GM18526 (cell line): ENCODE data around the gene NOC3L.

Experiments
- POLR2A ChIP-seq: IDR thresholded peaks from 3 replicates; pipeline ENCODE4 v1.6.1; 2011; ENCODE audit not compliant: insufficient read length; ENCODE audit errors: extremely low read depth

NOC3L gene

GRCh38 chr10:94362360-94363250 lies at the start of gene NOC3L:
NOC3L (minus strand) TSS chr10:94362939; CDS start chr10:94362838, 101 bp downstream.
- peak; percentile 86 for TF ChIP-seq POLR2A

- no peak for TF ChIP-seq POLR2A
These were observed 49.7 kb upstream of the NOC3L start for GRCh38 chr10:94412449-94412848.

- TF ChIP-seq POLR2A: no peak
These were observed 48.6 kb upstream of the NOC3L start for GRCh38 chr10:94411304-94411703.

- no peak for TF ChIP-seq POLR2A
These were observed 46.4 kb upstream of the NOC3L start for GRCh38 chr10:94409021-94409657.

GRCh38 chr10:94407668-94408067 lies 44.9 kb upstream of the NOC3L start:
- TF ChIP-seq POLR2A: no peak

- no peak for TF ChIP-seq POLR2A
These were observed 42.7 kb upstream of the NOC3L start for GRCh38 chr10:94405406-94405805.

- peak; percentile 32 for TF ChIP-seq POLR2A
These were observed 40.9 kb upstream of the NOC3L start for GRCh38 chr10:94403380-94404213.

GRCh38 chr10:94402843-94403379 lies 40.2 kb upstream of the NOC3L start:
- no peak for TF ChIP-seq POLR2A

- peak; percentile 43 for TF ChIP-seq POLR2A
These were observed 39.6 kb upstream of the NOC3L start, which contains the start of gene TBC1D12 for GRCh38 chr10:94402204-94402842. TBC1D12 (plus strand) TSS chr10:94402541; CDS start chr10:94402614, 73 bp downstream.

- no peak for TF ChIP-seq POLR2A
These were observed 36.0 kb upstream of the NOC3L start for GRCh38 chr10:94398762-94399161.

- TF ChIP-seq POLR2A: no peak
These were observed 35.0 kb upstream of the NOC3L start for GRCh38 chr10:94397549-94398370.

GRCh38 chr10:94383530-94383929 lies 20.8 kb upstream of the NOC3L start:
- no peak for TF ChIP-seq POLR2A

GRCh38 chr10:94376865-94377264 lies 14.1 kb upstream of the NOC3L start:
- no peak for TF ChIP-seq POLR2A

GRCh38 chr10:94375374-94375773 lies 12.6 kb upstream of the NOC3L start:
- TF ChIP-seq POLR2A: no peak

GRCh38 chr10:94370501-94370900 lies 7.8 kb upstream of the NOC3L start:
- TF ChIP-seq POLR2A: no peak
